Liver (tissue), 9 donors: ENCODE results near the gene MYO7A. TPM values are rescaled to one million over a fixed set of nuclear protein-coding genes. Genes with fewer than 3 reads are reported as not detected.

Experiments
- DNase-seq: peaks from one replicate; pipeline ENCODE4 v3.0.0-alpha.2; 2017; ENCODE audit warnings: low spot score
- H3K27ac ChIP-seq, 2 donors: one replicate each; pipeline ENCODE4 v1.7.0; 2013; ENCODE audit warnings: inconsistent platforms in 2 of 2, low read length in 2 of 2, control low read depth in 1 of 2, low read depth in 1 of 2, mild to moderate bottlenecking in 1 of 2
- H3K27me3 ChIP-seq, 4 donors: one replicate each; pipeline versions ENCODE4 v1.6.1 to v1.7.0; 2013; ENCODE audit warnings: low read length in 3 of 4, inconsistent platforms in 1 of 4, mild to moderate bottlenecking in 1 of 4, moderate library complexity in 1 of 4; ENCODE audit not compliant: control insufficient read depth in 4 of 4, insufficient read depth in 4 of 4
- H3K36me3 ChIP-seq, 4 donors: one replicate each; pipeline versions ENCODE4 v1.6.1 to v1.7.0; 2013; ENCODE audit warnings: low read length in 3 of 4, mild to moderate bottlenecking in 3 of 4, low read depth in 1 of 4, moderate library complexity in 1 of 4; ENCODE audit not compliant: control insufficient read depth in 4 of 4, insufficient read depth in 3 of 4
- H3K4me1 ChIP-seq, 4 donors: one replicate each; pipeline versions ENCODE4 v1.6.1 to v1.7.0; 2013; ENCODE audit warnings: low read length in 3 of 4, mild to moderate bottlenecking in 3 of 4, moderate library complexity in 1 of 4; ENCODE audit not compliant: control insufficient read depth in 4 of 4, insufficient read depth in 4 of 4
- H3K4me3 ChIP-seq, 3 donors: one replicate each; pipeline versions ENCODE4 v1.6.1 to v1.7.0; 2013; ENCODE audit warnings: low read length in 3 of 3, control low read depth in 1 of 3, low read depth in 1 of 3, mild to moderate bottlenecking in 1 of 3
- H3K9ac ChIP-seq, 2 donors: one replicate each; pipeline ENCODE4 v1.7.0; 2013; ENCODE audit warnings: low read length in 2 of 2, mild to moderate bottlenecking in 2 of 2, moderate library complexity in 2 of 2, control low read depth in 1 of 2, low read depth in 1 of 2
- H3K9me3 ChIP-seq, 4 donors: one replicate each; pipeline versions ENCODE4 v1.6.1 to v1.7.0; 2013; ENCODE audit warnings: low read length in 3 of 4; ENCODE audit not compliant: control insufficient read depth in 4 of 4
- ATF3 ChIP-seq: IDR thresholded peaks from 2 replicates; pipeline ENCODE4 v1.6.1; 2016; ENCODE audit warnings: antibody characterized with exemption
- CTCF ChIP-seq: fragments of 150-350 bp; IDR thresholded peaks from 2 replicates; pipeline ENCODE4 v1.5.1; 2017; ENCODE audit warnings: improper control_type of control experiment, low read depth, low read length; ENCODE audit not compliant: missing input control
- EGR1 ChIP-seq, 2 donors: IDR thresholded peaks; 2 replicates each; pipeline ENCODE4 v1.6.1; 2016 to 2018; ENCODE audit warnings: antibody characterized with exemption in 2 of 2, low read depth in 2 of 2
- FOXA1 ChIP-seq: IDR thresholded peaks from 2 replicates; pipeline ENCODE4 v1.6.1; 2016; ENCODE audit warnings: antibody characterized with exemption
- FOXA2 ChIP-seq: IDR thresholded peaks from 2 replicates; pipeline ENCODE4 v1.6.1; 2016; ENCODE audit warnings: antibody characterized with exemption
- GABPA ChIP-seq, 2 donors: IDR thresholded peaks in 1 of 2; conservative IDR thresholded peaks in 1 of 2; 2 replicates each; pipeline ENCODE4 v1.6.1; 2016; ENCODE audit warnings: antibody characterized with exemption in 2 of 2, mild to moderate bottlenecking in 1 of 2, moderate library complexity in 1 of 2
- HNF4A ChIP-seq, 2 donors: conservative IDR thresholded peaks; 2 replicates each; pipeline ENCODE4 v1.6.1; 2016; ENCODE audit warnings: antibody characterized with exemption in 2 of 2, mild to moderate bottlenecking in 2 of 2
- HNF4G ChIP-seq: IDR thresholded peaks from 2 replicates; pipeline ENCODE4 v1.6.1; 2016; ENCODE audit warnings: antibody characterized with exemption
- MAX ChIP-seq: IDR thresholded peaks from 2 replicates; pipeline ENCODE4 v1.6.1; 2016; ENCODE audit warnings: antibody characterized with exemption
- RAD21 ChIP-seq, 2 donors: IDR thresholded peaks; 2 replicates each; pipeline ENCODE4 v1.6.1; 2016; ENCODE audit warnings: antibody characterized with exemption in 2 of 2, mild to moderate bottlenecking in 2 of 2
- REST ChIP-seq: IDR thresholded peaks from 2 replicates; pipeline ENCODE4 v1.6.1; 2016; ENCODE audit warnings: antibody characterized with exemption, mild to moderate bottlenecking
- RXRA ChIP-seq, 2 donors: IDR thresholded peaks; 2 replicates each; pipeline ENCODE4 v1.6.1; 2017 to 2018; ENCODE audit warnings: antibody characterized with exemption in 2 of 2, mild to moderate bottlenecking in 1 of 2
- SP1 ChIP-seq: IDR thresholded peaks from 2 replicates; pipeline ENCODE4 v1.6.1; 2018; ENCODE audit warnings: antibody characterized with exemption, mild to moderate bottlenecking
- TAF1 ChIP-seq: conservative IDR thresholded peaks from 2 replicates; pipeline ENCODE4 v1.6.1; 2016; ENCODE audit warnings: antibody characterized with exemption, mild to moderate bottlenecking
- YY1 ChIP-seq: IDR thresholded peaks from 2 replicates; pipeline ENCODE4 v1.6.1; 2016; ENCODE audit warnings: antibody characterized with exemption, mild to moderate bottlenecking
- ZBTB33 ChIP-seq: IDR thresholded peaks from 2 replicates; pipeline ENCODE4 v1.6.1; 2016; ENCODE audit warnings: antibody characterized with exemption
- WGBS: extraction: QIAGEN DNeasy Blood & Tissue Kit; methylation state at CpG from one replicate; pipeline ENCODE4 v1.1.7; 2013; 5-methylcytosine and 5-hydroxymethylcytosine counted together
- polyA plus RNA-seq, 2 donors: library from polyadenylated mRNA; stranded (reverse) in 1 of 2; unstranded in 1 of 2; fragments of 200-250 nt in 1 of 2; fragments of >200 nt in 1 of 2; fragmentation: Nextera tagmentation in 1 of 2; extraction: Ambion mirVana in 1 of 2; gene quantifications; one replicate each; pipeline versions ENCODE4 v1.2.1 to v1.2.3, GENCODE V29; 2013 to 2015
- total RNA-seq, 2 donors: library from RNA; depleted of rRNA; stranded (reverse); fragments of >200 nt; gene quantifications; one replicate each; pipeline ENCODE4 v1.2.3, GENCODE V29; 2014
- donor health status: healthy.
- donor health status: healthy.
- donor health status: healthy.
- donor health status: healthy.
- donor health status: healthy.

MYO7A gene
- total and polyA plus RNA-seq, 4 donors, result 7.3 to 33.6 (median 11.3) TPM

GRCh38 chr11:77142091-77142975 is 14.3 kb downstream of the MYO7A start:
- Histone ChIP-seq H3K27me3 (no peaks in the 10 kb centered on the region), H3K4me1 (peaks cover 16 to 35% (median 23%) of the 10 kb centered on the region in 4 donors), H3K36me3 (no peaks in the 10 kb centered on the region), H3K4me3 (no peak overlapping the region), H3K27ac (no peak overlapping the region), H3K9ac (no peak overlapping the region), H3K9me3 (no peaks in the 10 kb centered on the region)
- WGBS, result 97% methylated on average over 11 of the region's 11 CpGs
- DNase-seq, result no peak
- no peak for TF ChIP-seq GABPA (IDR thresholded peaks at IDR 0.05 in 1 of 2, conservative IDR thresholded peaks at IDR 0.05 in 1 of 2)
- TF ChIP-seq FOXA1, result no peak
- no peak for TF ChIP-seq FOXA2
- TF ChIP-seq RAD21 (IDR thresholded peaks at IDR 0.05), result no peak
- TF ChIP-seq ZBTB33, result no peak
- TF ChIP-seq TAF1, result no peak
- no peak for TF ChIP-seq ATF3
- no peak for TF ChIP-seq REST
- TF ChIP-seq SP1, result no peak
- no peak for TF ChIP-seq HNF4A (conservative IDR thresholded peaks at IDR 0.05)
- no peak for TF ChIP-seq HNF4G
- no peak for TF ChIP-seq EGR1 (IDR thresholded peaks at IDR 0.05; ENCODE audit: low read depth in 2 of 2)
- no peak for TF ChIP-seq YY1

- Histone ChIP-seq H3K27ac (no peak overlapping the region), H3K4me3 (no peak overlapping the region), H3K36me3 (no peaks in the 10 kb centered on the region), H3K9ac (no peak overlapping the region), H3K9me3 (no peaks in the 10 kb centered on the region), H3K4me1 (peaks cover 13 to 35% (median 23%) of the 10 kb centered on the region in 4 donors), H3K27me3 (no peaks in the 10 kb centered on the region)
- TF ChIP-seq HNF4G (no peak), ZBTB33 (no peak), MAX (no peak), CTCF (no peak), HNF4A (conservative IDR thresholded peaks at IDR 0.05) (no peak), YY1 (no peak), EGR1 (IDR thresholded peaks at IDR 0.05; ENCODE audit: low read depth in 2 of 2) (no peak), RXRA (IDR thresholded peaks at IDR 0.05) (no peak)
- WGBS, result 92% methylated on average over 8 of the region's 8 CpGs
- DNase-seq, result no peak
These were observed 15.5 kb downstream of the MYO7A start for GRCh38 chr11:77143405-77144020.
